GM19193 (cell line): ENCODE results near the gene STPG1.

Experiments
- POLR2A ChIP-seq: IDR thresholded peaks from 4 replicates; pipeline ENCODE4 v1.6.1; 2011; ENCODE audit not compliant: insufficient read depth, insufficient read length; ENCODE audit errors: extremely low read depth

STPG1 gene

GRCh38 chr1:24369199-24369598, 44.4 kb downstream of the STPG1 start:
- TF ChIP-seq POLR2A, result no peak

- TF ChIP-seq POLR2A, result no peak
These were observed 46.9 kb downstream of the STPG1 start for GRCh38 chr1:24366707-24367106.

DNA sequence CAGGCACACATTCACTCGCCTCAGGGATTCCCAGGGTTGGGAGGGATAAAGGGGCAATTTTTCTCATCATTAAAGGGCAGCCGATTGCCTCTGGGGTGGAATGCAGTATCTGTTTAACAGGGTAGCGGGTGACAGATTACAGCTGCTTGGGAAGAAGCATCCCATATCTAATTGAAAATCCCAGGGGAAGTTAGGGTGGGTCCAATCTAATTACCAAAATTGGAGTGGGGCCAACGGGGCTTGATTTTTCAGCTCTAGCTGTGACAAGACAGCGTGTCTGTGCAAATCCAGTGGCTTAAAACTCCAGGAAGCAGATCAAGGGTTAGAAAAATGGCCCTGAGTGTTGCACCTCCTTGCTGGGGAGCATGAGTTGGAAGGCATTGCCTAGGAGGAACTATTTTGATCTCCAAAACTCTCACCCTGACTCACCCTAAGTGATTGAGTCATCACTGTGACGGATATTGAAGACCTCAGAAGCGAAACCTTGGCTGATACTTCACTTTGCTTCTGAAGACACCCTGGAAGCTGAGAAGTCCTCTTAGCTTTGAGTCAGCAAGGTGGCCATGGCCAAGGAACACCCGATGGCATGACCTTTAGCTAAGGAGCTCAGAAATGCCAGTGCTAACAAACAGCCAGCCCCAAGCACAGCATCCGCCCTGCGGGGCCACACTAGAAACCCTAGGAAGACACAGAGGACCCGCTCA, 48.5 kb downstream of the STPG1 start:
- TF ChIP-seq POLR2A, result no peak

DNA sequence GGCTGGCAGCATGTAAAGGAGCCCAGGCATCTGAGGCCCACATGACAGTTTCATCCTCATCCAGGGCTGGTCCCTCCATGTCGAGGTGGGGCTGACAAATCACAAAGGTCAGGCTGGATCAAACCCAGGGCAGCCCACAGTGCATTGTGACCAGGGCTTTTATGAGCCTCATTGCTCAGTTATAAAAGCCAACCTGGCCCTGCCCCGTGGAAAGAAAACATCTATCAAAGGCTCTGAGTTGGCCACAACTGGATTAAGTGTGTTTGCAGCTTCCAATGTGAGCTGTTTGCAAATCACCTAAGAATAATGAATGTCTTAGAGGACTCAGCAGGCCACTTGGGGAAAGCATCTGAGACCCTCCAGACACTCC, 49.0 kb downstream of the STPG1 start:
- no peak for TF ChIP-seq POLR2A

DNA sequence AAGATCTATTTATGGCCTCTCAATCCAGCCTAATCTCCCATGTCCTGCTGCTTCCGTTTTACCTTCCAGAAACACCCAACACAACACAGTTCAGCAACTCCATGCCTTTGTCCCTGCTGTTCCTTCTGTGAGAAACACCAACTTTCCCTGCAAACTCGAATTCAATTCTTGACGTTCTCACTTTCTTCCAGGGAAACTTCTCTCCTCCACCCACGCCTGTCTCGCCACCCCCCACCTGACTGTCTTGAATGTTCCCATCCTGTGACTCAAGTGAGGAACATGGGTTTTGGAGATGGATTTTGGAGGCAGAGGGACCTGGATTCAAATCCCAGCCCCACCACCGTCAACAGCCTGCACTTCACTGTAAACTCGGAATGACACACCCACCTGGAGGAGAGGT, 49.6 kb downstream of the STPG1 start:
- TF ChIP-seq POLR2A, result no peak

DNA sequence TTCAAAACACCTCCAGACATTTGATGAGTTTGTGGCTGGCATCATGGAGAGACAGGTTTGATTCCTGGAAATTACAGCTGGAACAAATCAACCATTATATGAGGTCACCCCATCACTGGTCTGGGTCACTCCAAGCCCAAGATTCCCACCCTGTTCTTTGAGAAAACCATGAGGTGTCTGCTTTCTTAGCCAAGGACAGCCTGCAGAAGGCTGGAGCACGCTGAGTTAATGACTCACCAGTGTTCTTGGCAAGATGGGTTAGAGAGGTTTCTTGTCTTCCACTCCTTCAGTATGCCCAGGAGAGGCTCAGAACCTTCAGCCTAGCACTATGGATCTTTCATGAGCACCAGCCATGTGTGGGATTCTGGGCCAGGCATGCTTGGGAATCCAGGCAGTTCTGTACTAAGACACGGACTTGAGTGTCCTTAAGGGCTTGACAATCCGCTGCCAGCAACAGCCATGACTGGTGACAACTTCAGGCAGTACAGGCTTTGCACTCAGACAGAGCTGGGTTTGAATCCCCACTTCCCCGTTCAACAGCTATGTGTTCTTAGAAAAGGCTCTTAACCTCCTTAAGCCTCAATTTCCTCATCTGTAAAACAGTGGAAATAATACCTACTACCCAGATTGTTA, 50.5 kb downstream of the STPG1 start:
- no peak for TF ChIP-seq POLR2A

DNA sequence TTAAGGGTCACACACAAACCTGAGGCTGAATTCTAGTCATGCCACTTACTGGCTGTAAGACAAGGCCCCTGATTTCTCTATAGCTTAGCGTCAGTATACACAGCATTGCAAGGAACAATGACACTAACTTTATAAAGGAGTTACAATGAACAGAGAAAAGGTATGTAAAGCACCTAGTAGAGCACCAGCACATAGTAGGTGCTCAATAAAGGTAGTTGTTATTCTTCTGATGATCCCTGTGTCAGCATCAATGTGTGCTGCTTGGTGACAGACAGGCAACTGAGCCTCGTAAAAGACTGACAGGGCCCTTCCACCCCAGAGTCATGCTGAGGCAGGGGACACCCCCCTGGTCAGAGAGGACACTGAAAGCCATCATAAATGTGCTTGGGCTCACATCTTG, 51.2 kb downstream of the STPG1 start:
- no peak for TF ChIP-seq POLR2A

DNA sequence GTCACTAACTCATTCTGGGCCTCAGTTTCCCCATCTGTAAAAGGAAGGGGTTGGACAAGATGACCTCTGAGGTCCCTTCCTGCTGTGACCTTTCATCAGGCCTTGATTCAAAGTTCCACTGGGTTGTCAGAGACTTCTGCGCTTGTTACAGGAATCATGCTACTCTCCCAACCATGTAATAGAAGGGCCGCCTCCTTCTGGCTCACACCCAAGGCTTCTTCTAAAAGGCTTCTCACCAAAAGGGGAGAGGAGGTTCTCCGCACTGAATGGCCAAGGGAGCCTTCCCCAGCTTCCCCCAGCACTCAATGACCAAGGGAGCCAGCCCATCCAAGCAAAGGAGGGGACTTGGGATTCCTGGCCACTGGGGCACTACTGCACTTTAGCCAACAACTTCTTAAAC, 51.8 kb downstream of the STPG1 start:
- TF ChIP-seq POLR2A, result no peak

GRCh38 chr1:24360681-24361080, 52.9 kb downstream of the STPG1 start:
- no peak for TF ChIP-seq POLR2A

DNA sequence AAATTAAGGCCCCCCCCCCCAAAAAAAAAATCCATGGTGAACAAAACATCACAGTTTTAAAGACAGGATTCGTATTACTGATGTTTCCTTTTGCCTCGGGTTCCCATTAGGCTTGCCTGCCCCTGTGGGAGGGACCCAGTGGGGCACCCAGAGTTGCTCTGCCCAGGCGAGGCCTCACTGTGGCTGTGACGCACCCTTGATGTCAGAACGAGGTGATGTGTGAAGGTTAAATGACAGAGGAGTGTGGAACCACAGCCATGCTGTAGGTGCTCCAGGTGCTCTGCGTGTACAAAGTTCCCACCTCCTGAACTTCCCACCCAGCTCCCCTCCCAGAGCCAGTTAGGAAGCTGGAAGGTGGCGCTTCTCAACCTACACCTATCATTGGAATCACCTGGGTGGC, 56.5 kb downstream of the STPG1 start:
- TF ChIP-seq POLR2A, result no peak

DNA sequence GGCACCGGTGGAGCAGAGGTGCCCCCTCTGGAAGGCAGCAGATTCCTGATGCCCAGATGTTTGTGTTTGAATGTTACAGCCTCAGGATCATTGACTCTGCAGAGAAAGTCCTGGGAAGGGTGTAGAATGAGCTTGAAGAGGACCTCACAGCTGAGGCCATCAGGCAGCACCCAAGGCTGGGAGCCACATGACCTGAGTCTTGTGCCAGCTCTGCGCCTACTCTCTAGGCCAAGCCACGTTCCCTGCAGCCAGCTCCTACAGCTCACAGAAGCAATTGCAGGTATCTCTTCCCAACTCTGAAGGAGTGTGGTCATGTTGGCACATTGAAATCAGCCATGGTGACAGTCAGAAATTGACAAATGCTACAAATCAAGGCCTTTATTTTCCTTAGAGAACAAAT, 58.1 kb downstream of the STPG1 start:
- TF ChIP-seq POLR2A, result no peak

- TF ChIP-seq POLR2A, result no peak
These were observed 60.2 kb downstream of the STPG1 start for GRCh38 chr1:24353292-24353891.

DNA sequence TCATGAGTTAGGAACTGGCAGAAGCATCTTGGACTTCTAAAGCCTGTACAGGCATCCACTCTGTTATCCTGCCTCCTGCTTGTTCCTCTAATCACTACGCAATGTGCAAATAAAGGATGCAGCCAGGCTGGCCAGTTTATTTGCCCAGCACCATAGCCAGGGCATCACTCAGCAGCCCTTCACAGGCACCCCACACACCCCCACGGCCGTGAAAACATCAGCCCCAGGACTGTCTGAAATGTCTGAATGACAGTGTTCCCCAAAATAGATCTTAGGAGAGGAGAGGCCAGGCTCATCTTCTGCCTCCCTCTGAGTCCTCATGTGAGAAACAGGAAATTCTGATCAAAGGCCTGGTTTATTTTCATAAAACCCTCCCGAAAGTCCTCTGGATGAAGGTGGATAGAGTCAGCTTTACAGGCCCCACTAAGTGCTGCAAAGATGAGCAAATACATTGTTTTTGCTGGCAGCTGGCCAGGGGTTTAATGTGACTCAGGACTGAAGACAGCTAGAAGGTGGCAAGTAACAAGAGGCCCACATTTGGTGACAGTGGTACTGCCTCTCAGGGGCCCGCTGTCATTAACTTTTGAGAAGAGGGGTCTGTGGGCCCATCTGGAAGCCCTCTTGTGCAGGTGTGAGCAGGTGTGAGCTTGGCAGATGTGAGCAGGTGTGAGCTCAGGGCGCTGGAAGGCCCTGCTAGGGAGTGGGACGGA, 61.5 kb downstream of the STPG1 start:
- no peak for TF ChIP-seq POLR2A

DNA sequence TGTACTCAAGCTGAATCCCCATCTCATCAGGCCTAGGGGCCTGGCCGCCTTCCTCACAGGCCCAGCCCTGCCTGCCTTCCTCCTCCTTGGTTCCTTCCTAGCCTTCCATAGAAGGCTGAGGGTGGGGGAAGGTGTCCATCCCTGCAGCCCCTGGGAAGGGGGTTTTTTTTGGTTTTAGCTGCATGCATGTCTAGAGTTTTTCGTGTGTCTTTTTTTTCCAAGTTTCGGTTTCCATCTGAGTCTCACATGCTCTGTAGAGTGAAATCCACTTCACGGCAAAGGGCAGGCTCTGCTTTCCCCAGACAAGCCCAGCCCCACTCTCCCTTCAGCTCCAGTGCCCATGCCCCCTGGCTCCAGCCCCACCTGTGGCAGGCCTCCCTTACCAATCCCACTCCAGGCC, 62.3 kb downstream of the STPG1 start:
- TF ChIP-seq POLR2A, result no peak

DNA sequence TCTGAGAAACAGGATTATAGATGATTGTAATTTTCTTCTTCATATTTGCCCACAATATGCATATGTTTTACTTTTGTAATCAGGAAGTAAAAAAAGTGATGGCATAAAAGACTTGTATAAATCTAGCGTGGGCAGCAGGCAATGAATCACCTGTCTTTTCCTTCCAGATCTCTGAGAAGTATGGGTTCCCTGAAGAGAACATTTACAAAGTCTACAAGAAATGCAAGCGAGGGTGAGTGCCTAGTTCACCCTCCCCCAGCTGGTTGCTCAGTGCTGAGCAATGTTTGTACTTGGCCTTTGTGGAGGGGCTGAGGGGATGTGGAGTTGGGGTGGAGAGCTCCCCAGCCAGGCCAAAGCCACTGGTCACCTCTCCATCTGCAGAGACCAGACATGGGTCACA, 63.7 kb downstream of the STPG1 start:
- no peak for TF ChIP-seq POLR2A

- TF ChIP-seq POLR2A, result no peak
These were observed 65.4 kb downstream of the STPG1 start for GRCh38 chr1:24348196-24348595.

DNA sequence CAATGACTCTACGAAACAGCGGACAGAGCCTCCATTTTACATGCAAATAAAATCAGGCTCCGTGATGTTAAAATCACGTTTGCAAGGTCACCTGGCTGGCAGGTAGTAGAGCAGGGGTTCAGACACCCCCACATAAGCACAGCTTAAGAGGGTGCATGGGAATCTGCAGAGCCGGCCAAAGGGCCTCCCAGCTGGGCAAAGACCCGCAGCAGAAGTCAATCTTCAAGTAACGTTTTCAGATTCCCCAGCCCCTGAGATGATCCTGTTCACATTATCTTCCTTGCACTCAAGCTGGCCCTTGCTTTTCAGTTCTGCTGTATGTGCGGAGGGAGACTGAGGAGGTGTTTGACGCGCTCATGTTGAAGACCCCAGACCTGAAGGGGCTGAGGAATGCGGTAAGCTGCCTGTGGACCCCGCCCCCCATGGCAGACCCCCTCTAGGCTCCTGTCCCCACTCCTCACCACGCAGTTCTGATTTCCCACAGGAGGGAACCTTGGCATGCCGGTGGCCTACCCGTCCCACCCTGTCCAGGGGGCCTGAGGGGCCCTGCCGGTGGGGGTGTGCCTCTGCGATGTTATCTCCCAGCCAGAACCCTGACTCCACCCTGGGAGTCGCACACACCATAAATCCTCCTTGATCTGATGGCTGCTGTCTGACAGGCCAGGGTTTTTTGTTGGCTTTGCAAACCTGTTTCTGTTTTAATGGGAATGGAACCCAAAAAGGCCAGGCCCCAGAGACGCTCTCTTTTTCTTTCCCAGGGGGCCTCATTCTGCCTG, 66.2 kb downstream of the STPG1 start:
- no peak for TF ChIP-seq POLR2A
